HepG2 (cell line): ENCODE data around the gene SULT1E1.

Source experiments
- CTCF ChIP-seq: sonication (generic); formaldehyde crosslinking; IDR thresholded peaks from 2 replicates; pipeline ENCODE4 v1.5.0; 2020; ENCODE audit warnings: mild to moderate bottlenecking, missing genetic modification reagents, moderate library complexity
- ZNF549 ChIP-seq: sonication (generic); formaldehyde crosslinking; IDR thresholded peaks from 2 replicates; pipeline ENCODE4 v1.5.0; 2020; ENCODE audit warnings: missing genetic modification reagents
- TF ChIP-seq, protein P1 (sequence below): IDR thresholded peaks from 2 replicates; pipeline ENCODE4 v1.6.1; 2016; ENCODE audit warnings: missing biosample characterization, missing genetic modification reagents, low read depth

GRCh38 chr4:69818060-69818639 is 41.8 kb downstream of the SULT1E1 start:
- TF ChIP-seq CTCF (no peak), ZNF549 (CRISPR knock-in tag) (no peak)
- TF ChIP-seq, protein P1, sequence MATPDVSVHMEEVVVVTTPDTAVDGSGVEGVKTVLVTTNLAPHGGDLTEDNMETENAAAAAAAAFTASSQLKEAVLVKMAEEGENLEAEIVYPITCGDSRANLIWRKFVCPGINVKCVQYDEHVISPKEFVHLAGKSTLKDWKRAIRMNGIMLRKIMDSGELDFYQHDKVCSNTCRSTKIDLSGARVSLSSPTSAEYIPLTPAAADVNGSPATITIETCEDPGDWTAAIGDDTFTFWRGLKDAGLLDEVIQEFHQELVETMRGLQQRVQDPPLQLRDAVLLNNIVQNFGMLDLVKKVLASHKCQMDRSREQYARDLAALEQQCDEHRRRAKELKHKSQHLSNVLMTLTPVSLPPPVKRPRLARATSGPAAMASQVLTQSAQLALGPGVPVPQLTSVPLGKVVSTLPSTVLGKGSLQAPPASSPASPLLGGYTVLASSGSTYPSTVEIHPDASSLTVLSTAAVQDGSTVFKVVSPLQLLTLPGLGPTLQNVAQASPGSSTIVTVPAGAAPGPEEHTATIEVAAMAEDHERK = no peak
